B cell (primary cell): Measurements from ENCODE around the gene COL5A1.

ENCODE experiments used
- CTCF ChIP-seq: fragments of 200-600 bp; IDR thresholded peaks from one replicate; pipeline ENCODE4 v1.8.0; 2022; ENCODE audit warnings: antibody characterized with exemption, mild to moderate bottlenecking
- EZH2 ChIP-seq: IDR thresholded peaks from 2 replicates; pipeline ENCODE4 v1.6.1; 2012; ENCODE audit warnings: borderline replicate concordance, low read depth, mild to moderate bottlenecking, moderate library complexity, low read length; ENCODE audit not compliant: insufficient read depth, poor library complexity, severe bottlenecking

- TF ChIP-seq CTCF (no peak), EZH2 (no peak)
These were observed 18.1 kb downstream of the COL5A1 start for GRCh38 chr9:134659688-134660131.
